Measurements from ENCODE around the gene WFS1.

GRCh38 chr4:6226506-6226905, 43.1 kb upstream of the WFS1 start:
- no peak for TF ChIP-seq CTCF (conservative IDR thresholded peaks at IDR 0.05 in 1 of 2, IDR thresholded peaks at IDR 0.05 in 1 of 2; ENCODE audit: low read depth in 1 of 2, low read length in 2 of 2)
- no peak for TF ChIP-seq EZH2 (IDR thresholded peaks at IDR 0.05; ENCODE audit: low read length, missing control alignments)

All from fibroblast of lung (primary cell).